Loucy (cell line): Measurements from ENCODE around the gene PRKN.

Experiments
- EZH2phosphoT487 ChIP-seq: fragments of 200-600 bp; IDR thresholded peaks from 2 replicates; pipeline ENCODE4 v1.6.1; 2018; ENCODE audit warnings: antibody characterized with exemption, mild to moderate bottlenecking, moderate library complexity, borderline replicate concordance
- TF ChIP-seq, protein P1 (sequence below): fragments of 200-600 bp; sonication (generic); conservative IDR thresholded peaks from 2 replicates; pipeline ENCODE4 v1.5.1; 2014; ENCODE audit warnings: mild to moderate bottlenecking, antibody characterized with exemption, low read length

GRCh38 chr6:162181741-162182401 is 545.7 kb downstream of the PRKN start:
- TF ChIP-seq, protein P1, sequence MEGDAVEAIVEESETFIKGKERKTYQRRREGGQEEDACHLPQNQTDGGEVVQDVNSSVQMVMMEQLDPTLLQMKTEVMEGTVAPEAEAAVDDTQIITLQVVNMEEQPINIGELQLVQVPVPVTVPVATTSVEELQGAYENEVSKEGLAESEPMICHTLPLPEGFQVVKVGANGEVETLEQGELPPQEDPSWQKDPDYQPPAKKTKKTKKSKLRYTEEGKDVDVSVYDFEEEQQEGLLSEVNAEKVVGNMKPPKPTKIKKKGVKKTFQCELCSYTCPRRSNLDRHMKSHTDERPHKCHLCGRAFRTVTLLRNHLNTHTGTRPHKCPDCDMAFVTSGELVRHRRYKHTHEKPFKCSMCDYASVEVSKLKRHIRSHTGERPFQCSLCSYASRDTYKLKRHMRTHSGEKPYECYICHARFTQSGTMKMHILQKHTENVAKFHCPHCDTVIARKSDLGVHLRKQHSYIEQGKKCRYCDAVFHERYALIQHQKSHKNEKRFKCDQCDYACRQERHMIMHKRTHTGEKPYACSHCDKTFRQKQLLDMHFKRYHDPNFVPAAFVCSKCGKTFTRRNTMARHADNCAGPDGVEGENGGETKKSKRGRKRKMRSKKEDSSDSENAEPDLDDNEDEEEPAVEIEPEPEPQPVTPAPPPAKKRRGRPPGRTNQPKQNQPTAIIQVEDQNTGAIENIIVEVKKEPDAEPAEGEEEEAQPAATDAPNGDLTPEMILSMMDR: no peak
- no peak for TF ChIP-seq EZH2phosphoT487
